GM19043 (cell line): ENCODE measurements around the gene RFX2.
"Not testable (repeated sequence)": the region's sequence is repeated elsewhere in the genome, so short reads cannot be mapped to it uniquely, and the experiment has no call there.

Source experiments
- ATAC-seq: cut with Tn5 transposase; IDR thresholded peaks from one replicate; pipeline ENCODE4 v1.9.1; 2021; ENCODE audit warnings: low read depth; ENCODE audit not compliant: unreplicated experiment

The RFX2 gene

GRCh38 chr19:6017576-6017975, 92.7 kb downstream of the RFX2 start:
- ATAC-seq, result no peak

GRCh38 chr19:6015841-6016545, 94.3 kb downstream of the RFX2 start:
- no peak for ATAC-seq

GRCh38 chr19:6014551-6015135, 95.7 kb downstream of the RFX2 start:
- ATAC-seq, result no peak

DNA sequence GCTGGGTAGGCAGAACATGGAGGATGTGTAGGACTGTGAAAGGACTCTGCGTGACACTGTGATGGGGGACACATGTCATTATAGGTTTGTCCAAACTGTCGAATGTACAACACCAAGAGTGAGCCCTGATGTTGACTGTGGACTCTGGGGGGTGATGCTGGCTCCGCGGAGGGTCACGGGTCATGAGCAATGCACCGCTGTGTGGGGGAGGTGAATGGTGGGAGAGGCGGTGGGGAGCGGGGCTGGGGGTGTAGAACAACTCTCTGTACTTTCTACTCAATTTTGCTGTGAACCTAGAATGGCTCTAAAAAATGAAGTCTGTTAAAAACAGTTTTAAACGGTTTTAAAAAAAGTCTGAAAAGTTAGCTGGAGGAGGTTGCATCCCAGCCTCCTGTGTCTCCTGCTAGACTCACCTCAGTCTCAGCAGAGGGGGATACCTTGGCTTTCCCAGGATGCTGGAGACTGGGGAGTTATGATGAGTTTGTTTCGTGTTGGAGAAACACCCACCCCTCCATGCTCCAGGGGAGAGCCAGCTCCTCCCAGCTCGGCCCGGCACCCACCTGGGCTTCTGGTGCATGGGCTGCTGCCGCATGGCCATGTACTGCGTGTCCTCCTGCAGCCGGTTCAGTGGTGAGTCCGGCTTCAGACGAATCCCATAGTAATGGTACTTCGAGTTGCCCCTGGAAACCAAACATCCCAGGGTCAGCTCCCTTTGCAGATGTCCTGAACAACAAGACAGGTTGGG, 97.7 kb downstream of the RFX2 start:
- ATAC-seq, result no peak

GRCh38 chr19:6011794-6012193, 98.5 kb downstream of the RFX2 start:
- ATAC-seq, result no peak

DNA sequence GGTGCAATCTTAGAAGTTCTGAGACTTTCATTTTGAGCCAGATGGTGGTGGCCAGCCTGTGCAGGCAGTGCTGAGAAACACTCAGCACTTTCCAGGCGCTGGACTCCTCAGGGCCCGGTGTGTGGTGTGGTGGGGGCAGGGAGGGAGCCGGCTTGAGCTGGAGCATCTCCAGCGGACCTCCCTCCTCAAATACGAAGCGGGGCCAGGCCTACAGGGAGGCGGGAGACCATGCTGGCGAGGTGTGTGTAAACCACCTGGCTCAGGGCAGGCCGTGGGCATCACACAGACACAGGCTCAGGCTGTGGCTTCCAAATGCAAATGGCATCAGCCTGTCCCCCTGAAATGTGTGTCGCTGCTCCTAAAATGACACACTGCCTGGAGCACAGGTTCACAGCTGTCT, 99.1 kb downstream of the RFX2 start:
- ATAC-seq, result no peak

DNA sequence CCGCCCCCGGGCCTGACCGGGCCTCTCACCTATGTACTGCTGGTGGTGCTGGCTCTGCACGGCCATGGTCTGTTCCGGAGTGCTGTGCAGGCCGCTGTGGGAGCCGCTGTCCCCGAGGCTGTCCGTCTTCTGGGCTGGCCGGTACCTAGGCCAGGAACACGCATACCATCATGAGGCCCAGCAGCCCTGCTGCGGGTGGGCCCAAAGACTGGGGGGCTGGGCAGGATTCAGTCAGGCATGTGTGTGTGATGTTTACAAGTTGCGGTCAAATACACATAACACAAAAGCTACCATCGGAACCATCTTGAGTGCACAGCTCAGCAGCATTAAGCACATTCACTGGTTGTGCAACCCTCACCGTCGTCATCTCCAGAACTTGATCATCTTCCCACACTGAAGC, 100.2 kb downstream of the RFX2 start:
- ATAC-seq, result no peak

- ATAC-seq, result no peak
Measured at GRCh38 chr19:6007866-6008265, 102.4 kb downstream of the RFX2 start.

- no peak for ATAC-seq
Measured at GRCh38 chr19:6006896-6007295, 103.4 kb downstream of the RFX2 start.

DNA sequence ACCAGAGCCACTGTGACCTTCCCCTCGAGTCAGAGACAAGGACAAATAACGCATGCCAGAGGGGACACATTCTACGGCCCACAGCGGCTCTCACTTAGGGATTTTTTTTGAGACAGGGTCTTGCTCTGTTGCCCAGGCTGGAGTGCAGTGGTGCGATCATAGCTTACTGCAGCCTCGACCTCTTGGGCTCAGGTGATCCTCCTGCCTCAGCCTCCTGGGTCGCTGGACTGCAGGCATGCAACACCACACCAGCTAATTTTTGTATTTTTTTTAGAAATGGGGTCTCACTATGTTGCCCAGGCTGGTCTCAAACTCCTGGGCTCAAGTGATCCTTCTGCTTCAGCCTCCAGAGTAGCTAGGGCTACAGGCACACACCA, 104.2 kb downstream of the RFX2 start:
- ATAC-seq, result not testable (repeated sequence)

GRCh38 chr19:6005321-6006069, 104.8 kb downstream of the RFX2 start:
- no peak for ATAC-seq

DNA sequence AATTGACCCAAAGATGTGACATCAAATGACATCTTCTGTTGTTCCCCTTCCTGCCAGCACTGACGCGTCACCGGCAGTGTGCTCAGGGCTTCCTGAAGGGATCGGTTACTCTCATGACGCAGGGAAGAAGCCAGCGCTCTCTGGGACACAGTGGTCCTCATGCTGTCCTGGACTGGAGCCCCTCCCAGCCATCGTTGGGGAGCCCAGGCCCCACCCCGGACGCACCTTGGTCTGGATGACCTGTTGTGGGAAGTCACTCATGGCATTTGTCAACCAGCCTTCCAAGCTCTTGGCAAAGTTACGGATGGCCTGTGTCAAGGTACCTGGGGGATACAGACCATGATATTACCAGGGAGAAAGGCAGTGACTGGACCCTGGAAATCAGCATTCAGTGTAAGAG, 106.3 kb downstream of the RFX2 start:
- ATAC-seq, result no peak

GRCh38 chr19:6002591-6002990, 107.7 kb downstream of the RFX2 start:
- no peak for ATAC-seq

DNA sequence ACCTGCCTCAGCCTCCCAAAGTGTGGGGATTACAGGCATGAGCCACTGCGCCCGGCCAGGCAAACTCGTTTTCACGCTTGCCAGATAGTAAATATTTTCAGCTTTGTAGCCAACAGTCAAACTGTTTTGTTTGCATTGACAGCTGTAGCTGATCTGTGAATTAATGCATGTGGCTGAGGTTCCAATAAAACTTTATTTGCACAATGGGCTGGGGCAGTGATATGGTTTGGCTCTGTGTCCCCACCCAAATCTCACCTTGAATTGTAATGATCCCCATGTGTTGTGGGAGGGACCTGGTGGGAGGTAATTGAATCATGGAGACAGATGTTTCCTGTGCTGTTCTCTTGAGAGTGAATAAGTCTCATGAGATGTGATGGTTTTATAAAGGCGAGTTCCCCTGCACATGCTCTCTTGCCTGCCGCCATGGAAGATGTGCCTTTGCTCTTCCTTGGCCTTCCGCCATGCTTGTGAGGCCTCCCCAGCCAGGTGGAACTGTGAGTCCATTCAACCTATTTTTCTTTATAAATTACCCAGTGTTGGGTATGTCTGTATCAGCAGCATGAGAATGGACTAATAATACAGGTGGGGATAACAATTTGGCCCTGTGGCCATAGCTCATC, 110.0 kb downstream of the RFX2 start:
- ATAC-seq, result no peak

- ATAC-seq, result no peak
Measured at GRCh38 chr19:5999693-6000092, 110.6 kb downstream of the RFX2 start.

DNA sequence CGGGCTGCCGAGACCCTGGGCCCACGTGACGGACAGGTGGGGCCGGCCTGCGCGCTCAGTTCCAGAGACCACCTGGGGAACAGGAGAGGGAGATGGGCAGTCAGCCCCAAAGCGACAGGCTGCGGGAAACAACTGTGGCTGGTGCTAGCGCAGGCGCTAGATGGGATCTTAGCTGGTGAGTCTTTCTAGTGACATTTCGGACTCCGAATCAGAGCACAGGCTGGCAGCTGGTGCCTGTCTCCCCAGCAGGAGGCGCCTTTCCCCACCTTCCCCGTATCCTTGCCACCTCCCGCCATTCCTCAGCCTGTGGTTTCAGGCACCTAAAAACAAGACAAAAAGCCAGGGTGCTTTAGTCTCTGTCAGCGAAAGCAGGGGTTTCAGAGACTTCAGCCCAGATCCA, 112.9 kb downstream of the RFX2 start:
- ATAC-seq, result no peak

GRCh38 chr19:5996623-5997320, 113.5 kb downstream of the RFX2 start:
- ATAC-seq, result no peak

- ATAC-seq, result no peak
Measured at GRCh38 chr19:5996102-5996501, 114.2 kb downstream of the RFX2 start.

DNA sequence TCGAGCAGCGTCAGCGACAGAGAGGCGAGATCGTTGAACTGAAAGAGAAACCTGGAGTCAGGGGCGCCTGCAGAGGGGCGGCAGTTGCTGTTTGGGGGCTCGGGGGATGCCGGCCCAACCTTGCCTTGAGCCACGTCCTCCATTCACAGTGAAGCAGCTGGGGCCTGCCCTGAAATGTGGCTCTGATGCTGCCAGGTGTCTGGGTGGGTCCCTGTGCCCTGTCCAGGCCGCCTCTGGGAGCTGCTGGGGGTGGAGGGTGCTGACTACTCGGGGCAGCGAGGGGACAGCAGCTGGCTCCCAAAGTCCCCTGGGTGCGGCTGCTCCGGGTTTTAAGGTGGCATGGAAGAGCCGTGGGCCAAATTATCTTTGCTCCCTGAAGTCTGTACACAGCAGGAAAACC, 114.7 kb downstream of the RFX2 start:
- ATAC-seq, result no peak
